GM19467 (cell line): ENCODE measurements around the gene HSPA4.
"Not testable (repeated sequence)": the region's sequence is repeated elsewhere in the genome, so short reads cannot be mapped to it uniquely, and the experiment has no call there.

Source experiments
- ATAC-seq: cut with Tn5 transposase; IDR thresholded peaks from one replicate; pipeline ENCODE4 v1.9.1; 2021; ENCODE audit warnings: mild to moderate bottlenecking, moderate library complexity; ENCODE audit not compliant: unreplicated experiment

The HSPA4 gene

DNA sequence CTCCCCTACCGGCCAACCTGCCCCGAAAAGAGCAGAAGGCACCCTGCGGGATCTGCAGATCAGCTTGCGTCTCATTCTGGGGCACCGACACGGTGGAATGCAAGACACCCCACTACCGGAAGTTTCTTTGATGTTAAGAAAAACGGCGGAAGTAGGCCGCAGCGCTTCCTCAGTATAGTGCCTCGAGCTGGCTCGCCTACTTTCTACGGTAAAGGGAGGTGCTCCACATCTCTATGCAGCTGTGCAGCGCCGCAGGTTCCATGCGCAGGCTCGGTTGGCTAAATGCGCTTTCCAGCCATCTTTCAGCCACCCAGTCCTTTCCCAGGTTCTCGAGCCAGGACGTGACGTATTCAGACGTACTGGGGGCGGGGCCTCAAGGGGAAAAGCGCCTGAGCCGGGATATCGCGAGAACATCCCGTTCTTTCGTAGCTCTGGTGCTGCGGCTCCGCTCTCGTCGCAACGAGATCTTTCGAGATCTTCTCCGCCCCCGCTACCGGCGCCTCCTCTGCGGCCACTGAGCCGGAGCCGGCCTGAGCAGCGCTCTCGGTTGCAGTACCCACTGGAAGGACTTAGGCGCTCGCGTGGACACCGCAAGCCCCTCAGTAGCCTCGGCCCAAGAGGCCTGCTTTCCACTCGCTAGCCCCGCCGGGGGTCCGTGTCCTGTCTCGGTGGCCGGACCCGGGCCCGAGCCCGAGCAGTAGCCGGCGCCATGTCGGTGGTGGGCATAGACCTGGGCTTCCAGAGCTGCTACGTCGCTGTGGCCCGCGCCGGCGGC is at the start of gene HSPA4:
TSS of gene HSPA4 (plus strand) at position 472 of the 775 bp plus-strand sequence. CDS start at position 710, 238 bp downstream.
- peak; percentile 82 for ATAC-seq

DNA sequence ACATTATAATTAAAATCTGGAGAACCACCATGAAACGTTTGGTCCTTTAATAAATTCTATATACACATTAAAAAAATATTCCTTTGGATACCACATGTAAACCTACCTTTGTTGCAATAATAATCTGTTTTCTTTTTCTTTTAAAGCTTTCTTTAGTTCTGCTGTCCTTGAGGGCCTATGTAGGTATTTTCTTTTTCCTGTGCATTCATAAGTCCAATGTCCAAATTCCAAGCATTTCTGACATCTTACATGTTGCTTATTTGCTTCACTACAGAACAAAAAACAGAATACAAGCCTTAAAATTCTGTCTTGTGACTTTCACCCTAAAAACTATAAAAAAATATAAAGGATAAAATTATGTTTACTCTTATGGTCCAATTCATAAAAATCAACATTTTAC is 45.2 kb upstream of the HSPA4 start:
- ATAC-seq = no peak

DNA sequence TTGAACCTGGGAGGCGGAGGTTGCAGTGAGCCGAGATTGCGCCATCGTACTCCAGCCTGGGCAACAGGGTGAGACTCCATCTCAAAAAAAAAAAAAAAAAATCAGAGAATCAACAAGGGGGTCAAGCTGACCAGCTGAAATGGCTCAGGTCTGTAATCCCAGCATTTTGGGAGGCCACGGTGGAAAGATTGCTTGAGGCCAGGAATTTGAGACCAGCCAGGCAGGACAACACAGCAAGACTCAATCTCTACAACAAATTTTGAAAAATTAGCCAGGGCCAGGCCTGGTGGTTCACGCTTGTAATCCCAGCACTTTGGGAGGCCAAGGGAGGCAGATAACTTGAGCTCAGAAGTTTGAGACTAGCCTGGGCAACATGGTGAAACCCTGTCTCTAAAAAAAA is 43.4 kb upstream of the HSPA4 start:
- ATAC-seq = not testable (repeated sequence)

DNA sequence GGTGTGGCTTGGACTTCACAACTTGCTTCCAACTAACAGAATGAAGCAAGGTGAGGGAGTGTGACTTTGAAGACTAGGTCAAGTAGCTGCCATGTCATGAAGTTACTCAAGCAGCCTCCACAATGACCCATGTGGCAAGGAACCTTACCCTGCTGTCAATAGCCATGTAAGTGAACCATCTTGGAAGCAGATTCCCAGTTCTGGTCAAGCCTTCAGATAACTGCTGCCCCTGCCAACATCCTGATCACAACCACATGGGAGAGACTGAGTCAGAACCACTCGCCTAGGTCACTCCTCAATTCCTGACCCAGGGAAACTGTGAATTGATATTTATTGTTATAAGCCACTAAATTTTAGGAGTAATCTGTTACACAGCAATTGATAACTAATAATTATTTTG is 36.3 kb upstream of the HSPA4 start:
- ATAC-seq = no peak

DNA sequence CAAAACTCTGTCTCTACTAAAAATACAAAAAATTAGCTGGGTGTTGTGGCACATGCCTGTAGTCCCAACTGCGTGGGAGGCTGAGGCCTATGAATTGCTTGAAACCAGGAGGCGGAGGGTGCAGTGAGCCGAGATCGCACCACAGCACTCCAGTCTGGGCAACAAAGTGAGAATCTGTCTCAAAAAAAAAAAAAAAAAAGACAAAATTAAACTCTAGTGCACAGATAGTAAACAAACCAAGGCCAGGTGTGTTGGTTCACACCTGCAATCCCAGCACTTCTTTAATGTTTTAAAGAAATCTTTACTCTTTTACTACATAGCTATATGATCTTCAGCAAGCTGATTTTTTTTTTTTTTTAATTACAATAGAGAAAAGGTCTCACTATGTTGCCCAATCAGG is 33.8 kb upstream of the HSPA4 start:
- ATAC-seq = no peak

DNA sequence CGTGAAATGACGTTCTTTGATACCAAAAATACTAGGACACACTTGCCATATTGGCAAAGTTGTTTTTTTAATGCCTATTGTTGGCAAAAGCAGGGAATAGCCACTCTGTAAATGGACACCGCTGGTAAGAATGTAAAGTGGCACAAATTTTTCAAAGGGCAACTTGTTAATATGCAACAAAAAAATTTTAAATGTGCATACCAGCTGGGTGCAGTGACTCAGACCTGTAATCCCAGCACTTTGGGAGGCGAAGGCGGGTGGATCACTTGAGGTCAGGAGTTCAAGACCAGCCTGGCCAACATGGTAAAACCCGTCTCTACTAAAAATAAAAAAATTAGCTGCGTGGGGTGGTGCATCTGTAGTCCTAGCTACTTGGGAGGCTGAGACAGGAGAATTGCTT is 32.3 kb upstream of the HSPA4 start:
- ATAC-seq = not testable (repeated sequence)

DNA sequence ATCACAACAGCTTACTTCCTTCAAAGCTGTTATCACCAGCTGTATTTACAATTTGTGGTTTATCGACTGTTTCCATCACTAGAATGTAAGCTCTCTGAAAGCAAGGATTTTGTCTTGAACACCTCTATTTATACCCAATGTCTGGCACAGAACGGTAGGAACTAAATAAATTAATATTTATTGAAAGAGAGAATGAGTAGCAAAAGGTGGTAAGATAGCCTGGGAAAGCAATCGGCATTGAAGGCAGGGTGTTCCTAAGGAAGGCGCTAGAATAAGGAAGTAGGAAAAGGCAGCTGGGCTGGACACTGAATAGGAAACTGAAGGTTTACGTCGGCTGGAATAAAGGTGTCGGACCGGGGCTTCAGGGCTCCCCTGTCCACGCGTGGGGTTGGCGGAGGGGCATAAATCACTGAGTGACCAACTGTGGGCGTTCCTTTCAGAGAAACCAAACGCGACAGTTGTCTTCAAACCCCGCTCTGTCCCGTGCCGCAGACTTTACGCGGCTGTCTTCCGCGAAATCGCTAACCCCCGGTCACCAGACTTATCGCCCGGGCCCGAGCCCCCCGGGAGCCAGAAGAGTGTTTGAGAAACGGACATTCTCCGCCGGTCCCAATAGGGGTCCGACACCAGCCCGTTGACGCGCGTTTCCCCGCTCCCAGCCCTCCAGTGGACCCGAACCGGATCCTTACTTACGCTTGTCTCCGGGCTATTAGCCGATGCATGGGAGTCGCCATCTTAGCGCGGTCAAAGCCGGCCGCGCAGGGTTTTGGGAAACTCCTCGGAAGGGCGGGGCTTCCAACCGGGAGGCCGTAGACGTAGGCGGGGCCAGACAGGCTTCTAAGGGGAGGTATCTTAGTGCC is 25.8 kb upstream of the HSPA4 start, which contains the start of gene ZCCHC10:
TSS of gene ZCCHC10 (minus strand) at position 746 of the 860 bp plus-strand sequence. CDS start at position 734, 12 bp downstream.
- peak; percentile 95 for ATAC-seq

DNA sequence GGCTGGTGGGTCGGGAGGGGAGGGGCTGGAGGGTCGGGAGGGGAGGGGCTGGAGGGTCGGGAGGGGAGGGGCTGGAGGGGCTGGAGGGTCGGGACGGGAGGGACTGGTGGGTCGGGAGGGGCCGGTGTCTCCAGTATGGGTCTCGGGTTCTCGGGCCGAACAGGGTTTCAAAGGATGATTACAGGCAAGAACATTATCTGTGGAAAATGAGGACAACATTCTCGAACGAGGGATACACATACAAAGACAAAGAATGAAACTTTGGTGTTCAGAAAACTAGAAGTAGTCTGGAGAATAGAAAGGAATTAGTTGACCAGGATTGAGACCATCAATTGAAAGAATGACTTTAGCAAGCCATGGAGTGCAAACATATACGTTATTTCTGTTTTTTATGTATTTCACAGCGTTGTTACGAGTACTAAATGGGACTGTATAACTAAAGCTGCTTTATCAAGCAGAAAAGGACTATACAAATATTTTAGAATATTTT is 25.1 kb upstream of the HSPA4 start:
- no peak for ATAC-seq

DNA sequence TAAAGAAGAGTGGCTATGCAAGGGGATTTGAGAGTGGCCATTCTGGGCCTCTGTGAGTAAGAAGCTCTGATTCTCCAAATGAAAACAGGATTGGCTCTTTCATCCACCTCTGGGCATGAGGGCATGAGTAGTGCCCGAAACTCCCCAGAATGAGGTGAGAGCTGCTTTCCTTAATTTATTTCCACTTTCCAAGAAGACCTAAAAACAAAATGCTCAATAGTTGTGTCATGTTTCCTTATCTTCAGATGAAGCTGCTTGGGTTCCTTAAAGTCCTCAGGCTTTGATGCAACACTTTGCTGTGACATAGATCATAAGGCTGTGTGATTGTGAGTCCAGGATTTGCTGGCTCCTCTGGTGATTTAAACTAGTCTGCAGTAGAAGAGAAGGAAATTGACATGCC is 22.4 kb upstream of the HSPA4 start:
- no peak for ATAC-seq

DNA sequence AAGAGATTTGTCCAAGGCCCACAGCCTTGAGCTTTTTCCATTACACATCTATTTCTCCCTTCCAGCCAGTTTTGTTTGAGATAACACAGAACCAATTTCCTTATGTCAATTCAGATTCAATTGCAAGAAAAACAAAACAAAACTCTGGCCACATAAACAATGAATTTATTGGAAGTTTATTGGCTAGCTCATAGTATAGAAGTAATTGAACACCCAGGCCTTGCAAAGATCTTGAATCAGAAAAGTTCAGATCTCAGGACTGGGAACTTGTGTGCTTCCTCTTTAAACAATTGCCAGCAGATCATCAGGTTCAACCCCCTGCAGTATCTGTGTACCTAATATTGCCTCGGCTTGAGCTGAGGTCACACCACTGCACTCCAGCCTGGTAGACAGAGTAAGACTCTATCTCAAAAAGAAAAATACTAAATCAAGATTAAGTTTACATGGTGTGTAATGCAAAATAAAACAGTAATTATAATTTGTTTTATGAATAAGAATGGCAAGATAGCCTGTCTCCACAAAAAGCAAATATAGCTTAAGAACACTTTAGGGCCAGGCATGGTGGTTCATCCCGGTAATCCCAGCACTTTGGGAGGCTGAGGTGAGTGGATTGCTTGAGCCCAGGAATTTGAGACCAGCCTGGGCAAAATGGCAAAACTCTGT is 21.3 kb upstream of the HSPA4 start:
- ATAC-seq = no peak

DNA sequence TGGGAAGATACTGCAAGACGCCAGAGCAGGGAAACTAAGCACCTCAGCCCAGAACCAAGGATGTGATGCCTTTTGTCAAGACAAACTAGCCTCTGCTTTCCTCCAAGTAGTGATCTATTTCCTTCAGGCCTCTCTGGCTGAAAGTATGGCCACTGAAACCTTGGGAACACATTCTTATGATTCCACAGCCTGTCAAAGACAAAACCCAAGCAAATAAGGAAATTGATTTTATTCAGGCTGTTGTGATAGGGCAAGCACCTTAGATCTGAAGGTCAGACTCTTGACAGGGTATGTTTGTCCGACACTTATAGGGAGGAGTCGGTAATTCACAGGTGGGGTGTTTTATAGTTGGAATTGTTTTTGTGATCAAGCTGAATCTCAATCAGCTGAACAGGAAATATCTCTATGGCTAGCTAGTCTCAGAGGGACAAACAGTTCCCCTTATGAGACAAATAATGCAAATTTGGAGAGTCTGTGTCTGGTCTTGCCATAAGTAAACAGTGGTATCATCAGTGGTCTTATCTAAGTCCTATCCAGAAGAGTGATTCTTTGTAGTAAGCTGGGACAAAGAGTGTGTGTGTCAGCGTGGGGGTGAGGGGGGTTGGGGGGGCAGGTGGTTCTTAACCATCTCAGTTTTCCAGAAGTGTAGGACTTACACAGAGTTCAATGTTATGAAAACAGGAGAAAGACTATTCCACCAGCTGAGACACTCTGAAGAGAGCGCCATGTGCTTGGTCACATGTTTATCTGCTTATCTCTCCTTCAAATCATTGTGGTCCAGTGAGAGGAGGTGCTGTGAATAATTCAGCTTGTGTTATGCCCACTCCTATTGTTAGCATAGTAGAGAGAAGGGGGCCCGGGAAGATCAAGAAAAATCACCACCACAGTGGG is 18.7 kb upstream of the HSPA4 start:
- no peak for ATAC-seq

DNA sequence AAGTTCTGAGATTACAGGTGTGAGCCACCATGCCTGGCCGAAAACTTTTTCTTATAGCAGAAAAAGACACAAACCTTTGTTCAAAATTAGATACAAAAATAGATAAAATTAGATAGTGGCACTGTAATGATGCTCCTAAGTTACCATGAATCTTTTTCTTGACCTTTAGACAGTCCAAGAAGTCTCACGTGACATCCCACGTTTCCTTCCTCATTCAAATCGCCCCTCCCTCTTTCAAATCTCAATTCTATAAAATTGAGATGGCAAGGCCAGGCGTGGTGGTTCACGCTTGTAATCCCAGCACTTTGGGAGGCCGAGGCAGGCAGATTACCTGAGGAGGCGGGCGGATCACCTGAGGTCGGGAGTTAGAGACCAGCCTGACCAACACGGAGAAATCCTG is 17.7 kb upstream of the HSPA4 start:
- ATAC-seq = no peak

DNA sequence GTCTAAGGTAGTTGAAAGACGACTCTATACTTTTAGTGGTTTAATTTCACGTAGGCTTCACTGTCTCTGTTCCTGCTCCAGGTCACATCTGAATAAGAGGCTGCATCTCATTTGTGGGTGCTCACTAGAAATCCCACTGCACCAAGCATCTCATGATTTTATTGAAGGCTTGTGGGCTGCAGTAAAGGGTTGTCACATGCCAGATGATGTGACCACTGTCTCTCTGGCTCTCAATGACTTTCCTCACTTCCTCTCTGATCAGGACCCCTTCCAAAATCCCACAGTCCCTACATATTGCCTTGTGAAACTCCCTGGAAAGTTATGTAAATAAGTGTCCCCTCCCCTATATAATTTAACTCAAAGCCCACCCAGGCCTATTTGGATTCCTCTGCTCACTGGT is 16.6 kb upstream of the HSPA4 start:
- ATAC-seq = no peak

DNA sequence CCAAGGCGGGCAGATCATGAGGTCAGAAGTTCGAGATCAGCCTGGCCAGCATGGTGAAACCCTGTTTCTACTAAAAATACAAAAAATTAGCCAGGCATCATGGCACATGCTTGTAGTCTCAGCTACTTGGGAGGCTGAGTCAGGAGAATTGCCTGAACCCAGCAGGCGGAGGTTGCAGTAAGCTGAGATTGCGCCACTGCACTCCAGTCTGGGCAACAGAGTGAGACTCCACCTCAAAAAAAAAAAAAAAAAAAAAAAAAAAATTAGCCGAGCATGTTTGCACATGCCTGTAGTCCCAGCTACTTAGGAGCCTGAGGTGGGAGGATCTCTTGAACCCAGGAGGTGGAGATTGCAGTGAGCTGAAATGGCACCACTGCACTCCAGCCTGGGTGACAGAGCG is 15.1 kb upstream of the HSPA4 start:
- ATAC-seq = not testable (repeated sequence)

DNA sequence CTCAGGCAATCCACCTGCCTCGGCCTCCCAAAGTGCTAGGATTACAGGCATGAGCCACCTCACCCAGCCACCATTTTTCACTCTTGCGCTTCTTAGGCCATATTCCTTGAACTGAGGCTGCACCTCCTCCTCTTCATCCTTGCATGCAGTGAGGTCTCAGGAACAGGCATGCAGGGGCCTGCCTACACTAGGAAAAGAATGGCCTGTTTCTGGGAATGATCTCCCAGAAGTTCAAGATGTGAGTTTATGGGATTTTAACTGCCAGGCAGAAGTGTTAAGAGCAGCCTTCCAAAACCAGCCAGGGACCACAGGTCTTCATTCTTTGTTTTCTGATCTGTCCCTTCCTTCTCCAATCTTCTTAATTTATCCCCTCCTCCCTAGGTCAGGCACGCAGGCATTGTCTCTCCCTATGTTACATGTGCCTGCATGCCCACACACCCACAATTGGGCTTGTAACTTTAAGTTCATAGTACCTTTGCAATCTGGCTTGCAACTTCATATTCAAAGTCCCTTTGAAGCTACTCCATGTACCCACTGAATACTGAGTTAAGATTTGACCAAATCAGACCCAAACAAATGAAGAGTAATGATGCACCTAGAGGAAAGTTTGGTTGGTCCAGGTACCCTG is 10.5 kb upstream of the HSPA4 start:
- no peak for ATAC-seq

DNA sequence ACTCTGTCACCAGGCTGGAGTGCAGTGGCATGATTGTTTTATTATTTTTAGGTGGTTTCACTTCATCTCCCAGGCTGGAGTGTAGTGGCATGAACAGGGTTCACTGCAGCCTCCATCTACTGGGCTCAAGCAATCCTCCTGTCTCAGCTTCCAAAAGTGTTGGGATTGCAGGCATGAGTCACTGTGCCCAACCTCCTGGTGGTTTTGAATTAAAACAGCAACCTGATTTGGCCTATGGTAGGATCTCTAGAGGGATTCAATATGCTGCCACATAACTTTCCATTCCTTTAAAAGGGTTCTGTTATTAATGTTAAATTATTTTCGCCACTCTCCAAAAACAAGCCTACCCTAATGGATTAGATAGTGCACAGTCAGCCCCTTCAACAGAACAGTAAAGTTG is 9.9 kb upstream of the HSPA4 start:
- no peak for ATAC-seq

DNA sequence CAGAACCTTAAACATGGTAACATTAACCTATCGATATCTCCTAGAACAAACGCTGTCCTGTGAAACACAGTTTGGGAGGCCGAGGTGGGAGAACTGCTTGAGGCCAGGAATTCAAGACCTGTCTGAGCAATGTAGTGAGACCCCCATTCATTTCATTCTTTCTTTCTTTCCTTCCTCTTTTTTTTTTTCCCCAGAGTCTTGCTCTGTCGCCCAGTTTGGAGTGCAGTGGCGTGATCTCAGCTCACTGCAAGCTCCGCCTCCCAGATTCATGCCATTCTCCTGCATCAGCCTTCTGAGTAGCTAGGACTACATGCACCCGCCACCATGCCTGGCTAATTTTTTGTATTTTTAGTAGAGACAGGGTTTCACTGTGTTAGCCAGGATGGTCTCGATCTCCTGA is 5.3 kb upstream of the HSPA4 start:
- ATAC-seq = not testable (repeated sequence)

DNA sequence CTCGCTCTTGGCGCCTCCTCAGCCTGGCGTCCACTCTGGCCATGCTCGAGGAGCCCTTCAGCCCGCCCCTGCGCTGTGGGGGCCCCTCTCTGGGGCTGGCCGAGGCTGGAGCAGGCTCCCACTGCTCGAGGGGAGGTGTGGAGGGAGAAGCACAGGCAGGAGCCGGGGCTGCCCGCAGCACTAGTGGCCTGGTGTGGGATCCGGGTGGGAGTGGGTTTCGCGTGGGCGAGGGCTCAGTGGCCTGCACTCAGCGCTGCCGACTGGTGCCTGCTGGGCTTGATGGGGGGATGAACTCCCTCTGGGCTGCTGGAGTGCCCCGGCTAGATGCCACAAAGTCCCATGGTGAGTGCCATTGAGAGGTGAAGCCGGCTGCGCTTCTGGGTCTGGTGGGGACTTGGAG is 4.4 kb upstream of the HSPA4 start:
- no peak for ATAC-seq

DNA sequence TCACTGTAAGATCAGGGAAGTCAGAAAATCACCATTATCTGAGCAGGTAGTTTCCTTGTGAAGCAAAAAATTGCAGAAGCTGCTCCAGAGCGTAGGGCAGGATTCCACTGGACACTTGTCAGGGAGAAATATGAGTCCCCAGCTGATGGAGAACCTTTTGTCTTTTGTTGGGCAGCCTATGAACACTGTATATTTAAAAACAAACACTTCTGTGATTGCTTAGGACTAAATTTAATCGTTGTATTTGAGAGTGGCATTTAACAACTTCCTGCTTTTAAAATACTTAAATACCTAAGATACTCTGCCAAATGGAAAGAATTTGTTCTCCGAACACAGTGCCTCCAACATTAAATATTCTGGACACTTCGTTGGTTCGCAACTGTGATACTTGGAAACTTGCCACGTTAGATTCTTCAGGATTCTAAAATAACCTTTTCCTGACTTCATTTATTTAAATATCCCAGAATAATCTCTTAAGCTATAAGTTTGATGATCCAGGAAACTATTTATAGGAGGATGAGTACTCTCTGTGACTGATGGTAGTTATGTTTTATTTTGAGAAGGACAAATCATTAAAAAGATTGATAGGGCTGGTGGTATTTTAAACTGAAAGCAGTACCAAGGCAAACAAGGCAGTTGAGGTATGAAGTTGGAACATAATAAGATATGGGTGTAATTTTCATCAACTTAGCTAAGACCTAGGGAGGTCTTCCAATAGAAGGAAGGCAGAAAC is 2.7 kb upstream of the HSPA4 start:
- no peak for ATAC-seq
